K562 (cell line): ENCODE measurements around the gene CYB561A3. TPM values are rescaled to one million over a fixed set of nuclear protein-coding genes. Genes with fewer than 3 reads are reported as not detected.

Source experiments
- ATAC-seq: fragments of 200-7000 bp; cut with Tn5 transposase; 3 replicates; pipeline ENCODE4 v1.9.1; 2020; ENCODE audit warnings: moderate library complexity
- BruUV-seq: library from RNA; stranded (reverse); fragments of 400-500 nt; replicated peaks from 2 replicates; lab custom pipeline; 2021; lab: Mats Ljungman, UMichigan
- CTCF ChIA-PET: fragments of 300-600 bp; formaldehyde crosslinking; extraction: SDS; loops from one replicate; lab custom pipeline; 2021; ENCODE audit warnings: low intra/inter-chr PET ratio; lab: Yijun Ruan, JAX
- POLR2A ChIA-PET: fragments of 300-600, 350-650 bp; sonication (Branson Sonifier 250); formaldehyde crosslinking; extraction: SDS; loops from one replicate; lab custom pipeline; 2021; ENCODE audit warnings: antibody characterized with exemption, inconsistent platforms; lab: Yijun Ruan, JAX
- DNase-seq, 4 experiments: peaks; one replicate each; pipeline versions ENCODE4 v3.0.0 to v3.0.0-alpha.2; 2011 to 2018; ENCODE audit warnings: low spot score in 3 of 4, mixed read lengths in 3 of 4; ENCODE audit errors: extremely low read depth in 1 of 4
- FAIRE-seq: peaks from 2 replicates; lab custom pipeline; 2011; peaks lifted over from hg19 to GRCh38; lab: Jason Lieb, UNC
- H2AFZ ChIP-seq: 2 replicates; pipeline ENCODE4 v1.6.0; 2011; ENCODE audit warnings: low read depth, low read length, control low read depth, inconsistent platforms
- H3K27ac ChIP-seq: fragments of 200-600 bp; 3 replicates; pipeline ENCODE4 v1.8.0; 2011; ENCODE audit warnings: low read depth, mild to moderate bottlenecking, control low read depth, inconsistent platforms, low read length, moderate library complexity, mixed read lengths; ENCODE audit errors: extremely low read depth
- H3K27me3 ChIP-seq, 2 experiments: fragments of 300-600 bp in 1 of 2; 2 replicates in 1 of 2; 3 replicates in 1 of 2; pipeline versions ENCODE4 v1.6.0 to v1.8.0; 2011; ENCODE audit warnings: inconsistent platforms in 2 of 2, low read length in 2 of 2, mild to moderate bottlenecking in 1 of 2, mixed read lengths in 1 of 2, moderate library complexity in 1 of 2; ENCODE audit not compliant: control insufficient read depth in 2 of 2, insufficient read depth in 2 of 2
- H3K36me3 ChIP-seq: fragments of 300-600 bp; 3 replicates; pipeline ENCODE4 v1.8.0; 2011; ENCODE audit warnings: mild to moderate bottlenecking, low read length, inconsistent platforms; ENCODE audit not compliant: control insufficient read depth, insufficient read depth
- H3K4me1 ChIP-seq, 2 experiments: fragments of 200-600 bp in 1 of 2; replicated peaks in 1 of 2; 2 replicates in 1 of 2; 3 replicates in 1 of 2; pipeline versions ENCODE4 v1.5.1 to v1.8.0; 2011; ENCODE audit warnings: inconsistent platforms in 2 of 2, low read length in 2 of 2, mild to moderate bottlenecking in 1 of 2, mixed read lengths in 1 of 2, moderate library complexity in 1 of 2; ENCODE audit not compliant: control insufficient read depth in 2 of 2, insufficient read depth in 2 of 2
- H3K4me2 ChIP-seq: 2 replicates; pipeline ENCODE4 v1.6.1; 2011; ENCODE audit warnings: low read length, control low read depth, inconsistent platforms, mixed read lengths; ENCODE audit not compliant: insufficient read depth
- H3K4me3 ChIP-seq: fragments of 200-600 bp; sonication (generic), shearing (Covaris generic); 2 replicates; pipeline ENCODE4 v1.5.1; 2016; ENCODE audit warnings: control low read depth, inconsistent platforms
- H3K79me2 ChIP-seq: fragments of 200-600 bp; 3 replicates; pipeline ENCODE4 v1.8.0; 2011; ENCODE audit warnings: low read length, inconsistent platforms; ENCODE audit not compliant: control insufficient read depth, insufficient read depth
- H3K9ac ChIP-seq, 2 experiments: 2 replicates each; pipeline versions ENCODE4 v1.6.0 to v1.6.1; 2011; ENCODE audit warnings: low read depth in 2 of 2, low read length in 2 of 2, control low read depth in 1 of 2, inconsistent platforms in 1 of 2, mild to moderate bottlenecking in 1 of 2, mixed read lengths in 1 of 2; ENCODE audit not compliant: insufficient read depth in 1 of 2
- H3K9me1 ChIP-seq: one replicate; pipeline ENCODE4 v1.6.0; 2011; ENCODE audit warnings: inconsistent platforms, mild to moderate bottlenecking, low read length, moderate library complexity; ENCODE audit not compliant: control insufficient read depth, insufficient read depth
- H3K9me3 ChIP-seq: replicated peaks from 2 replicates; pipeline ENCODE4 v1.5.1; 2011; ENCODE audit warnings: low read depth, low read length, inconsistent platforms; ENCODE audit not compliant: control insufficient read depth, insufficient read depth
- H4K20me1 ChIP-seq: replicated peaks from 2 replicates; pipeline ENCODE4 v1.6.1; 2011; ENCODE audit warnings: low read length, inconsistent platforms, mixed read lengths; ENCODE audit not compliant: control insufficient read depth, insufficient read depth
- ELK1 ChIP-seq: sonication (generic); formaldehyde crosslinking; IDR thresholded peaks from 2 replicates; pipeline ENCODE4 v1.8.1; 2022; ENCODE audit warnings: missing genetic modification reagents
- HMG20A ChIP-seq: fragments of 450-650 bp; formaldehyde crosslinking; conservative IDR thresholded peaks from 2 replicates; pipeline ENCODE4 v1.4.0; 2020; ENCODE audit warnings: mild to moderate bottlenecking, mixed read lengths
- PHTF2 ChIP-seq: fragments of 250-450 bp; sonication (Bioruptor Pico); IDR thresholded peaks from 2 replicates; pipeline ENCODE4 v1.5.0; 2021; ENCODE audit warnings: mild to moderate bottlenecking
- POLR2G ChIP-seq: fragments of 200-400 bp; formaldehyde crosslinking; IDR thresholded peaks from 2 replicates; pipeline ENCODE4 v1.6.1; 2017; ENCODE audit warnings: low read depth, mild to moderate bottlenecking, antibody characterized with exemption, low read length, moderate library complexity
- RBFOX2 ChIP-seq: fragments of 200-400 bp; formaldehyde crosslinking; IDR thresholded peaks from 2 replicates; pipeline ENCODE4 v1.6.1; 2017; ENCODE audit warnings: low read depth, mild to moderate bottlenecking, low read length, moderate library complexity
- ZKSCAN1 ChIP-seq: fragments of 150-350 bp; IDR thresholded peaks from 2 replicates; pipeline ENCODE4 v1.6.1; 2016; ENCODE audit warnings: low read depth, low read length
- WGBS: fragments of 100-300 bp; shearing (Covaris generic); methylation state at CpG from one replicate; pipeline ENCODE4 v1.1.6; 2016; ENCODE audit warnings: low coverage, mixed read lengths; ENCODE audit not compliant: insufficient coverage; ENCODE audit errors: missing lambda C conversion rate; 5-methylcytosine and 5-hydroxymethylcytosine counted together
- in situ Hi-C: fragments of 300-500 bp; cut with MboI; formaldehyde crosslinking; loops from 4 replicates; pipeline ENCODE4 v1.15.0; 2018; ENCODE audit warnings: inconsistent platforms, mixed read lengths
- intact Hi-C: fragments of 100-400 bp; cut with micrococcal nuclease; formaldehyde crosslinking; loops from 2 replicates; pipeline ENCODE4 v1.14.2; 2022
- polyA plus RNA-seq, 8 experiments: library from polyadenylated mRNA; depleted of rRNA in 4 of 8; stranded (reverse) in 5 of 8; unstranded in 3 of 8; fragments of >200 nt; fragmentation: Nextera tagmentation in 2 of 8; fragmentation: Illumina TruSeq in 1 of 8; extraction: Ambion mirVana in 2 of 8; extraction: Trizol in 1 of 8; gene quantifications; 2 replicates each; pipeline versions ENCODE4 v1.2.1 to v1.2.3, GENCODE V29; 2011 to 2014; ENCODE audit warnings: inconsistent platforms in 1 of 8, missing spikeins in 1 of 8
- total RNA-seq, 7 experiments: library from RNA; depleted of rRNA in 6 of 7; stranded (reverse); fragments of >200 nt in 6 of 7; fragmentation: Illumina TruSeq in 2 of 7; extraction: Trizol in 2 of 7; gene quantifications; 2 replicates each; pipeline versions ENCODE4 v1.2.1 to v1.2.3, GENCODE V29; 2011 to 2021; ENCODE audit warnings: low replicate concordance in 1 of 7

The CYB561A3 gene
- total and polyA plus RNA-seq, 9 of the 15 experiments (the other 6 are each of a cell fraction or from before 2014, with no cell fraction given): 29.2 to 78.9 (median 37.9) TPM

GRCh38 chr11:61338783-61339489 is 22.7 kb downstream of the CYB561A3 start:
- Histone ChIP-seq H3K79me2 (peaks cover 7% of the 10 kb centered on the region; the same call in 2 of the 3 replicates), H2AFZ (no peak overlapping the region), H3K9me1 (no peaks in the 10 kb centered on the region), H3K27me3 (no peaks in the 10 kb centered on the region), H3K4me2 (no peak overlapping the region), H3K4me3 (no peak overlapping the region), H4K20me1 (no peaks in the 10 kb centered on the region), H3K36me3 (peaks cover 20% of the 10 kb centered on the region; the same call in 2 of the 3 replicates), H3K9me3 (no peaks in the 10 kb centered on the region), H3K27ac (no peak overlapping the region), H3K4me1 (peaks cover 58 to 74% of the 10 kb centered on the region in 2 experiments; a peak in 4 of 5 replicates), H3K9ac (no peak overlapping the region)
- ATAC-seq (no peak), DNase-seq (no peak), FAIRE-seq (no peak)
- ChIA-PET POLR2A (interaction anchor here (1.3 to 1.5 kb wide), 2 partner anchors 28 to 46 kb away, joined by 3 to 5 read pairs; no protein-coding TSS in a partner anchor), CTCF (interaction anchor here (8.5 kb wide), 1 partner anchor 46 kb away, joined by 135 read pairs; no protein-coding TSS in a partner anchor)
- 97% methylated on average over 22 of the region's 26 CpGs for WGBS
- intact Hi-C loops (no loop called here), in situ Hi-C loops (loop anchor here (5.0 kb wide), 1 partner anchor 48 kb away; no protein-coding TSS in a partner anchor)
- BruUV-seq: no TSS peak
- TF ChIP-seq HMG20A (CRISPR knock-in tag): no peak
- no peak for TF ChIP-seq PHTF2 (CRISPR knock-in tag)
- TF ChIP-seq ELK1 (CRISPR knock-in tag): no peak
- TF ChIP-seq POLR2G: 0 out of 2 replicates have a peak, but pooled peaks have one; percentile 31
- peak; percentile 49; the same call in 1 of the 2 replicates for TF ChIP-seq ZKSCAN1
- 0 out of 2 replicates have a peak, but pooled peaks have one; percentile 28 for TF ChIP-seq RBFOX2
